Effector CD8-positive, alpha-beta T cell (primary cell): ENCODE data around the gene LSMEM2.
"Not testable (repeated sequence)": the region's sequence is repeated elsewhere in the genome, so short reads cannot be mapped to it uniquely, and the experiment has no call there.

Experiments
- DNase-seq: peaks from one replicate; lab custom pipeline; 2025; lab: John Stamatoyannopoulos, UW

Gene LSMEM2

DNA sequence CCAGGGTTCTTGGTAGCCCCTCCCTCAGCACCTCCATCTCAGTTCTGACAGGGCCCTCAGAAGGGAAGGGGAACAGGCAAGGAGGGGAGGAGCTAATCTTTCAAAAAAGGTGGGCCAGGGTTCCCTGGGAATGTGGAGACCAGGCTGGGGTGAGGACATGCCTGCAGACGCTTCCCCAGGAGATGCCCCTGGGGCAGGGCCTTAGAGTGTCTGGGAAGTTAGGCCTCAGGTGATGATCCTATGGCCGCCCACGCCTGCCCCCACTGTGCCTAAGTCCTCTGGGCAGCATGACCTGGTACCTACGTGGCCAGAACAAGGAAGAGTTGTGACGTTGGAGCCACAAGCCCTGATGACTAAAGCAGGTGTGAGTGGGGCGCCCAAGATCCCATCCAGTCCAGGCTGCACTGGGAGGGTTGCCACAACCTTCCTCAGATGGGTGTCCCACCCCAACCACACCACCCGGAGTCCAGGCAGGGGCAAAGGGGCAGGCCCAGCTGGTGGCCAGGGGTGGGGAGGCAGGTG is 13.9 kb upstream of the LSMEM2 start:
- DNase-seq = no peak

GRCh38 chr3:50265571-50265970 is 13.3 kb upstream of the LSMEM2 start:
- no peak for DNase-seq

DNA sequence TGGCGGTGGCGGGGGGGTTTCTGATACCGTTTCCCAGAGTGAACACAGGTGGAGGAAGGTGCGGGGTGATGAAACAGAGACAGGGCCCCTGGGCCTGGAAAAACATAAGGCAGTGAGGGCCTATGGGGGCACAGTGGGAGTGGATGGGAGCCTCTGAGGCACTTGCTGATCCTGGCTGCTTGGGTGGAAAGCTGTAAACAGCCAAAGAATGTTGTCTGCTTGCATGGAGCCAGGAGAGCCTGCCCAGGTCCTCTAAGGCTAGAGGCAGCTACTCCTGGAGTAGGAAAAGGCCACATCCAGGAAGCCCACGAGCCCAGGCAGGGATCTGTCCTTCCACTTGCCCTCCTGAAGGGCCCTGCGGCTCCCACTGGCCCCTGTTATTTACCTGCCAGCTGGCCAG is 12.9 kb upstream of the LSMEM2 start:
- no peak for DNase-seq

GRCh38 chr3:50266836-50267235 is 12.1 kb upstream of the LSMEM2 start:
- DNase-seq = no peak

GRCh38 chr3:50267280-50267913 is 11.5 kb upstream of the LSMEM2 start:
- no peak for DNase-seq

DNA sequence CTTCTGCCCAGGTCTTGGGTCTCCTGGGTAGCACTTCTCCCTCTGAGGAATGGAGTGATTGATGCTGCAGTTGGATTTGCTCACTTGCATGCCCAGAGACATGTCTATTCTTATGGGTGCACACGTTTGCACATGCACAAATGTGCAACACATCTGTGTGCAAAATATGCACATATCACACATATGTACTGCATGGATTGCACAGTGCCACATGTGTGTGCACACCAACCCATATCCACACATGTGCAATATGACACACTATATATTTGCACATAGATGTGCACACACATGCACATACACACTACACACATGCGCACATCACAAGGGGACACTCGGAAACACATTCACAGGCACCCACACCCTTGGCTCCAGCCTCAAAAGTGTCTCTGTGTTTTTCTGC is 10.6 kb upstream of the LSMEM2 start:
- no peak for DNase-seq

GRCh38 chr3:50268703-50269451 is 10.0 kb upstream of the LSMEM2 start, which contains the start of gene SEMA3B:
Gene SEMA3B, plus strand, starts transcription at chr3:50269147. Its CDS starts 94 bp downstream, at chr3:50269241.
- DNase-seq = no peak

DNA sequence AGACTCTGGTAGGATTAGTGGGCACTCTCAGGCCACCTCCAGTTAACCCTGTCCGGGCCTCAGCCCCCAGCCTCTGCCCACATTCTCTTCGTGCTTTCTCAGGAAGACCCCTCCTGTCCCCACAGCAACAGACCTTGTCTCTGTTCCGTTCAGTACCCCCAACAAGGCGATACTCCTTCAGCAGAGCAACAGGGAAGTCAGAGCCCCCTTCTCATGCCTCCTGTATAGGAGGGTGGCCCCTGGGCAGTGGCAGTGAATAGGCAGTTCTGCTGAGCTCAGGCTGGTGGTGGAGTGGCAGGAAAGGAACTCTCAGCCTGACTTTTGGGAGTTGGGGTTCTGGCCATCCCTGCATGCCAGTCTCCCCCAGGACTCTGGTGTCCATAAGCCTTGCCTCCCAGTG is 9.4 kb upstream of the LSMEM2 start:
- DNase-seq = no peak

GRCh38 chr3:50269977-50270413 is 8.9 kb upstream of the LSMEM2 start:
- no peak for DNase-seq

- DNase-seq = no peak
Observed at GRCh38 chr3:50270422-50271224, 8.3 kb upstream of the LSMEM2 start.

DNA sequence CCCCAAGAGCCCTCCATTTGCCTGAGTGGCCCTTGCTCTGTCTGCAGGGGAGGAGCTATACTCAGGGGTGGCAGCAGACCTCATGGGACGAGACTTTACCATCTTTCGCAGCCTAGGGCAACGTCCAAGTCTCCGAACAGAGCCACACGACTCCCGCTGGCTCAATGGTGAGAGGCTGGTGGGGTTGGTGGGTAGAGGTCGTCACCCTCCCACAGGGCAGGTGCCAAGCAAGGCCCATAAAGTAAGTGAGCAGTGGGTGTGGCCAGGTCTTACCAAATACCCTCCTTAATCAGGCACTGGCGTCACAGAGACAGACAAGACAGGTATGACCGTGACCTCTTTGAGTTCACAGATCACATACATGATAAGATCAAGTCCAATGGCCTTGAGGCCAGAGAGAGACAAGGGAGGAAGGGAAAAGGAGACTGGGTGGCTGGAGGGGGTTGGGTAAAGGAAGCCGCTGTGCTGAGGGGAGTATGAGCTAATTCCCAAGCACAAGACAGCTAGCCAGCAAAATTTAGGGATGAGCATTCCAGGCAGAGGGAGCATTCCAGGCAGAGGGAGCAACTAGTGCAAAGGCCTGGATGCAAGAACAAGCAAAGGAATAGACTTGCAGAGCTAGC is 7.5 kb upstream of the LSMEM2 start:
- DNase-seq = no peak

GRCh38 chr3:50272538-50272910 is 6.4 kb upstream of the LSMEM2 start:
- not testable (repeated sequence) for DNase-seq

GRCh38 chr3:50272911-50273688 is 5.8 kb upstream of the LSMEM2 start:
- peak; percentile 81 for DNase-seq

- no peak for DNase-seq
Observed at GRCh38 chr3:50273689-50274065, 5.2 kb upstream of the LSMEM2 start.

- DNase-seq = peak; percentile 43
Observed at GRCh38 chr3:50274371-50275104, 4.3 kb upstream of the LSMEM2 start.

GRCh38 chr3:50275141-50275995 is 3.5 kb upstream of the LSMEM2 start:
- DNase-seq = no peak

DNA sequence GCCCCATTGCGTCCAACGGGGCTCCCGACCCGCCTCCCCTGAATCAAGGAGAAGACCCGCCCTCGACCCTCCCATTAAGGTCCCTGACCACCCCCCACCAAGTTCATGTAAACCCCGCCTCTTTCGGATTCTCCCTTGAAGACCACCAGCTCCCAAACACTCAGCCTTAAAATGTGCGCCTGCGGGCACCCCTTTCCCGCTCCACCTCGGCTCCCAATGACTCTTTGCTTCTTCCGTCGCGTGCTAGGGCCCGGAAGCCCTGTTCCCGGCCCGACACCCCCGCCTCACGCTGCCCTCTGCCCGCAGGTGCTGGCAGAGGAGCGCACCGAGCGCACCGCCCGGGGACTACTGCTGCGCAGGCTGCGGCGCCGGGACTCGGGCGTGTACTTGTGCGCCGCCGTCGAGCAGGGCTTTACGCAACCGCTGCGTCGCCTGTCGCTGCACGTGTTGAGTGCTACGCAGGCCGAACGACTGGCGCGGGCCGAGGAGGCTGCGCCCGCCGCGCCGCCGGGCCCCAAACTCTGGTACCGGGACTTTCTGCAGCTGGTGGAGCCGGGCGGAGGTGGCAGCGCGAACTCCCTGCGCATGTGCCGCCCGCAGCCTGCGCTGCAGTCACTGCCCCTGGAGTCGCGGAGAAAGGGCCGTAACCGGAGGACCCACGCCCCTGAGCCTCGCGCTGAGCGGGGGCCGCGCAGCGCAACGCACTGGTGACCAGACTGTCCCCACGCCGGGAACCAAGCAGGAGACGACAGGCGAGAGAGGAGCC is 2.7 kb upstream of the LSMEM2 start:
- DNase-seq = no peak

DNA sequence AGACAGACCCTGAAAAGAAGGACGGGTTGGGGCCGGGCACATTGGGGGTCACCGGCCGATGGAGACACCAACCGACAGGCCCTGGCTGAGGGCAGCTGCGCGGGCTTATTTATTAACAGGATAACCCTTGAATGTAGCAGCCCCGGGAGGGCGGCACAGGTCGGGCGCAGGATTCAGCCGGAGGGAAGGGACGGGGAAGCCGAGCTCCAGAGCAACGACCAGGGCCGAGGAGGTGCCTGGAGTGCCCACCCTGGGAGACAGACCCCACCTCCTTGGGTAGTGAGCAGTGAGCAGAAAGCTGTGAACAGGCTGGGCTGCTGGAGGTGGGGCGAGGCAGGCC is 2.2 kb upstream of the LSMEM2 start:
- DNase-seq = no peak
